Hepatocyte (in vitro differentiated cells): Measurements from ENCODE around the gene ADGRG4.

Experiments used
- EZH2 ChIP-seq: fragments of 200-600 bp; sonication (generic); IDR thresholded peaks from 2 replicates; pipeline ENCODE4 v1.6.1; 2016; ENCODE audit warnings: antibody characterized with exemption, mild to moderate bottlenecking, borderline replicate concordance
- EZH2phosphoT487 ChIP-seq: fragments of 200-600 bp; sonication (generic); IDR thresholded peaks from one replicate; pipeline ENCODE4 v1.6.1; 2018; ENCODE audit warnings: antibody characterized with exemption, mild to moderate bottlenecking, low read depth, moderate library complexity; ENCODE audit not compliant: unreplicated experiment, severe bottlenecking
- TF ChIP-seq, protein P1 (sequence below): fragments of 200-600 bp; sonication (generic); IDR thresholded peaks from 2 replicates; pipeline ENCODE4 v1.5.1; 2016; ENCODE audit warnings: antibody characterized with exemption, mild to moderate bottlenecking; ENCODE audit not compliant: poor library complexity

DNA sequence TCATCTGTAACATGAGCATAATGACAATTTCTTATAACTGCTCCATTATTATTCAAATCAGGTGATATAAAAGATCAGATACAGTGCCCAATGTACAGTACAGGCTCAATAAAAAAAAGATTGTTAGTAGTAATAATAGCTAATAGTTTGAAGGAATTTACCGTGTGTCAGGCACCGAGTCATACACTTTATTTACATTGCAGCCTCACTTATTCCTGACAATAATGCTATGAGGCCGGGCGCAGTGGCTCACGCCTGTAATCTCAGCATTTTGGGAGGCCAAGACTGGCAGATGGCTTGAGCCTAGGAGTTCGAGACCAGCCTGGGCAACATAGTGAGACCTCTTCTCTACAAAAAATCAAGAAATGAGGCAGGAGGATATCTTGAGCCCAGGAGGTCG, 39.4 kb upstream of the ADGRG4 start:
- TF ChIP-seq, protein P1, sequence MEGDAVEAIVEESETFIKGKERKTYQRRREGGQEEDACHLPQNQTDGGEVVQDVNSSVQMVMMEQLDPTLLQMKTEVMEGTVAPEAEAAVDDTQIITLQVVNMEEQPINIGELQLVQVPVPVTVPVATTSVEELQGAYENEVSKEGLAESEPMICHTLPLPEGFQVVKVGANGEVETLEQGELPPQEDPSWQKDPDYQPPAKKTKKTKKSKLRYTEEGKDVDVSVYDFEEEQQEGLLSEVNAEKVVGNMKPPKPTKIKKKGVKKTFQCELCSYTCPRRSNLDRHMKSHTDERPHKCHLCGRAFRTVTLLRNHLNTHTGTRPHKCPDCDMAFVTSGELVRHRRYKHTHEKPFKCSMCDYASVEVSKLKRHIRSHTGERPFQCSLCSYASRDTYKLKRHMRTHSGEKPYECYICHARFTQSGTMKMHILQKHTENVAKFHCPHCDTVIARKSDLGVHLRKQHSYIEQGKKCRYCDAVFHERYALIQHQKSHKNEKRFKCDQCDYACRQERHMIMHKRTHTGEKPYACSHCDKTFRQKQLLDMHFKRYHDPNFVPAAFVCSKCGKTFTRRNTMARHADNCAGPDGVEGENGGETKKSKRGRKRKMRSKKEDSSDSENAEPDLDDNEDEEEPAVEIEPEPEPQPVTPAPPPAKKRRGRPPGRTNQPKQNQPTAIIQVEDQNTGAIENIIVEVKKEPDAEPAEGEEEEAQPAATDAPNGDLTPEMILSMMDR, result no peak
- TF ChIP-seq EZH2, result no peak
- TF ChIP-seq EZH2phosphoT487, result no peak
